Measurements from ENCODE around the gene DMAC1.

DNA sequence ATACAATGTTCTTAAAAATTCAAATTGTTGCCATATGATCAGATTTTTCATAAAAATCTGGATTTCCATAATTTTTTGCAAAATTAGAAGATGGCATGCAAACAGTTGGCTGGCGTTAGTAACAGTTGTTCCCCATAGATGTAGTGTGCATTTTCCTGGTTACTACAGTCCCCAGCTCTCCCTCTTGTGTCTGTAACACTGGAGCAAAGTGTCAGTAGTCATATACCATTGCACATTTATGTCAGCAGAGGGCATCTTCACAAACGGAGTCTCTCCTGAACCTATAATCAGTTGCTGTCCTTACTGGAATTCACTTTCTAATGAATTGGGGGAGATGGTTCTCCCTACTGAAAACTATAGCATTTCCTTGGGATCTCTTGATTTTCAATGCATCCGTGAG, 44.7 kb upstream of the DMAC1 start:
- TF ChIP-seq POLR2A (IDR thresholded peaks at IDR 0.05), result no peak
- TF ChIP-seq, protein P1, sequence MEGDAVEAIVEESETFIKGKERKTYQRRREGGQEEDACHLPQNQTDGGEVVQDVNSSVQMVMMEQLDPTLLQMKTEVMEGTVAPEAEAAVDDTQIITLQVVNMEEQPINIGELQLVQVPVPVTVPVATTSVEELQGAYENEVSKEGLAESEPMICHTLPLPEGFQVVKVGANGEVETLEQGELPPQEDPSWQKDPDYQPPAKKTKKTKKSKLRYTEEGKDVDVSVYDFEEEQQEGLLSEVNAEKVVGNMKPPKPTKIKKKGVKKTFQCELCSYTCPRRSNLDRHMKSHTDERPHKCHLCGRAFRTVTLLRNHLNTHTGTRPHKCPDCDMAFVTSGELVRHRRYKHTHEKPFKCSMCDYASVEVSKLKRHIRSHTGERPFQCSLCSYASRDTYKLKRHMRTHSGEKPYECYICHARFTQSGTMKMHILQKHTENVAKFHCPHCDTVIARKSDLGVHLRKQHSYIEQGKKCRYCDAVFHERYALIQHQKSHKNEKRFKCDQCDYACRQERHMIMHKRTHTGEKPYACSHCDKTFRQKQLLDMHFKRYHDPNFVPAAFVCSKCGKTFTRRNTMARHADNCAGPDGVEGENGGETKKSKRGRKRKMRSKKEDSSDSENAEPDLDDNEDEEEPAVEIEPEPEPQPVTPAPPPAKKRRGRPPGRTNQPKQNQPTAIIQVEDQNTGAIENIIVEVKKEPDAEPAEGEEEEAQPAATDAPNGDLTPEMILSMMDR (IDR thresholded peaks at IDR 0.05), result peak; percentile 4 to 37 (median 26)

All from right lobe of liver (tissue), 4 donors.